ENCODE data around the gene KIF12. TPM values are rescaled to one million over a fixed set of nuclear protein-coding genes. Genes with fewer than 3 reads are reported as not detected.

KIF12 gene
- total RNA-seq, 2 experiments from 2014 or later, result not detected

- H3K36me3 Mint-ChIP-seq, result no peaks in the 10 kb centered on the region
- no peaks in the 10 kb centered on the region for H3K9me3 Mint-ChIP-seq
- H3K4me3 Mint-ChIP-seq, result no peak overlapping the region
- H3K27ac Mint-ChIP-seq, result no peak overlapping the region
- no peaks in the 10 kb centered on the region for H3K4me1 Mint-ChIP-seq
- no peak for DNase-seq
- peaks cover 8% of the 10 kb centered on the region for H3K27me3 Mint-ChIP-seq
These were observed 41.8 kb downstream of the KIF12 start for GRCh38 chr9:114057161-114057885.

GRCh38 chr9:114056527-114056926 is 42.6 kb downstream of the KIF12 start:
- H3K4me1 Mint-ChIP-seq, result no peaks in the 10 kb centered on the region
- no peaks in the 10 kb centered on the region for H3K9me3 Mint-ChIP-seq
- H3K36me3 Mint-ChIP-seq, result no peaks in the 10 kb centered on the region
- H3K4me3 Mint-ChIP-seq, result no peak overlapping the region
- no peak for DNase-seq
- H3K27me3 Mint-ChIP-seq, result peaks cover under 1% of the 10 kb centered on the region
- no peak overlapping the region for H3K27ac Mint-ChIP-seq

- H3K4me1 Mint-ChIP-seq, result no peaks in the 10 kb centered on the region
- no peak overlapping the region for H3K4me3 Mint-ChIP-seq
These were observed 43.2 kb downstream of the KIF12 start for GRCh38 chr9:114055894-114056293.

GRCh38 chr9:114055061-114055460 is 44.0 kb downstream of the KIF12 start:
- H3K36me3 Mint-ChIP-seq, result no peaks in the 10 kb centered on the region
- no peak overlapping the region for H3K27ac Mint-ChIP-seq
- DNase-seq, result no peak
- no peaks in the 10 kb centered on the region for H3K4me1 Mint-ChIP-seq
- no peaks in the 10 kb centered on the region for H3K27me3 Mint-ChIP-seq
- no peak overlapping the region for H3K4me3 Mint-ChIP-seq
- no peaks in the 10 kb centered on the region for H3K9me3 Mint-ChIP-seq

More at GRCh38 chr9:114055894-114056293, 43.2 kb downstream of the KIF12 start:
- H3K27me3 Mint-ChIP-seq, result no peaks in the 10 kb centered on the region
- no peaks in the 10 kb centered on the region for H3K9me3 Mint-ChIP-seq
- no peak for DNase-seq
- no peaks in the 10 kb centered on the region for H3K36me3 Mint-ChIP-seq
- no peak overlapping the region for H3K27ac Mint-ChIP-seq

GRCh38 chr9:114054191-114054690 is 44.9 kb downstream of the KIF12 start:
- no peaks in the 10 kb centered on the region for H3K9me3 Mint-ChIP-seq
- no peak overlapping the region for H3K4me3 Mint-ChIP-seq
- DNase-seq, result no peak
- no peaks in the 10 kb centered on the region for H3K27me3 Mint-ChIP-seq
- no peaks in the 10 kb centered on the region for H3K4me1 Mint-ChIP-seq
- no peak overlapping the region for H3K27ac Mint-ChIP-seq
- H3K36me3 Mint-ChIP-seq, result no peaks in the 10 kb centered on the region

- no peak for DNase-seq
- no peak overlapping the region for H3K4me3 Mint-ChIP-seq
- no peaks in the 10 kb centered on the region for H3K9me3 Mint-ChIP-seq
- no peak overlapping the region for H3K27ac Mint-ChIP-seq
- H3K27me3 Mint-ChIP-seq, result no peaks in the 10 kb centered on the region
- no peaks in the 10 kb centered on the region for H3K36me3 Mint-ChIP-seq
- H3K4me1 Mint-ChIP-seq, result no peaks in the 10 kb centered on the region
These were observed 45.7 kb downstream of the KIF12 start for GRCh38 chr9:114053246-114054005.

GRCh38 chr9:114051706-114052105 is 47.4 kb downstream of the KIF12 start:
- Mint-ChIP-seq H3K4me3 (no peak overlapping the region), H3K27ac (no peak overlapping the region), H3K27me3 (no peaks in the 10 kb centered on the region), H3K36me3 (no peaks in the 10 kb centered on the region), H3K9me3 (no peaks in the 10 kb centered on the region), H3K4me1 (no peaks in the 10 kb centered on the region)
- DNase-seq, result no peak

GRCh38 chr9:114051281-114051680 is 47.8 kb downstream of the KIF12 start:
- no peaks in the 10 kb centered on the region for H3K4me1 Mint-ChIP-seq

GRCh38 chr9:114050646-114051045 is 48.4 kb downstream of the KIF12 start:
- Mint-ChIP-seq H3K27ac (no peak overlapping the region), H3K36me3 (no peaks in the 10 kb centered on the region), H3K4me1 (no peaks in the 10 kb centered on the region), H3K27me3 (no peaks in the 10 kb centered on the region), H3K9me3 (no peaks in the 10 kb centered on the region), H3K4me3 (no peak overlapping the region)
- DNase-seq, result no peak

More at GRCh38 chr9:114051281-114051680, 47.8 kb downstream of the KIF12 start:
- Mint-ChIP-seq H3K9me3 (no peaks in the 10 kb centered on the region), H3K27me3 (no peaks in the 10 kb centered on the region), H3K27ac (no peak overlapping the region), H3K36me3 (no peaks in the 10 kb centered on the region), H3K4me3 (no peak overlapping the region)
- no peak for DNase-seq

- no peak for DNase-seq
- no peaks in the 10 kb centered on the region for H3K27me3 Mint-ChIP-seq
- H3K9me3 Mint-ChIP-seq, result no peaks in the 10 kb centered on the region
- no peak overlapping the region for H3K4me3 Mint-ChIP-seq
- no peak overlapping the region for H3K27ac Mint-ChIP-seq
- H3K4me1 Mint-ChIP-seq, result no peaks in the 10 kb centered on the region
- no peaks in the 10 kb centered on the region for H3K36me3 Mint-ChIP-seq
These were observed 48.9 kb downstream of the KIF12 start for GRCh38 chr9:114050226-114050568.

- Mint-ChIP-seq H3K9me3 (no peaks in the 10 kb centered on the region), H3K4me3 (no peak overlapping the region), H3K27ac (no peak overlapping the region), H3K4me1 (no peaks in the 10 kb centered on the region), H3K27me3 (no peaks in the 10 kb centered on the region), H3K36me3 (no peaks in the 10 kb centered on the region)
- DNase-seq, result no peak
These were observed 49.5 kb downstream of the KIF12 start for GRCh38 chr9:114049441-114050225.

- H3K36me3 Mint-ChIP-seq, result no peaks in the 10 kb centered on the region
- H3K4me3 Mint-ChIP-seq, result no peak overlapping the region
- H3K9me3 Mint-ChIP-seq, result no peaks in the 10 kb centered on the region
- no peak overlapping the region for H3K27ac Mint-ChIP-seq
- no peak for DNase-seq
- H3K4me1 Mint-ChIP-seq, result no peaks in the 10 kb centered on the region
- H3K27me3 Mint-ChIP-seq, result no peaks in the 10 kb centered on the region
These were observed 50.3 kb downstream of the KIF12 start for GRCh38 chr9:114048533-114049415.

- Mint-ChIP-seq H3K27me3 (no peaks in the 10 kb centered on the region), H3K27ac (no peak overlapping the region), H3K36me3 (no peaks in the 10 kb centered on the region), H3K4me1 (no peaks in the 10 kb centered on the region), H3K4me3 (no peak overlapping the region), H3K9me3 (no peaks in the 10 kb centered on the region)
- DNase-seq, result no peak
These were observed 51.4 kb downstream of the KIF12 start for GRCh38 chr9:114047717-114048116.

GRCh38 chr9:114046875-114047274 is 52.2 kb downstream of the KIF12 start:
- no peaks in the 10 kb centered on the region for H3K9me3 Mint-ChIP-seq
- H3K27ac Mint-ChIP-seq, result no peak overlapping the region
- no peak for DNase-seq
- no peaks in the 10 kb centered on the region for H3K4me1 Mint-ChIP-seq
- no peaks in the 10 kb centered on the region for H3K36me3 Mint-ChIP-seq
- no peak overlapping the region for H3K4me3 Mint-ChIP-seq
- H3K27me3 Mint-ChIP-seq, result no peaks in the 10 kb centered on the region
